K562 (cell line): ENCODE data around the gene YPEL1. TPM values are rescaled to one million over a fixed set of nuclear protein-coding genes. Genes with fewer than 3 reads are reported as not detected.

Source experiments
- ASH1L ChIP-seq: fragments of 450-650 bp; IDR thresholded peaks from 2 replicates; pipeline ENCODE4 v1.6.1; 2018; ENCODE audit warnings: borderline replicate concordance, mild to moderate bottlenecking, low read depth; ENCODE audit not compliant: partially characterized antibody
- BRCA1 ChIP-seq, 2 experiments: fragments of 450-650 bp in 1 of 2; sonication (generic) in 1 of 2; formaldehyde crosslinking in 1 of 2; IDR thresholded peaks; 2 replicates each; pipeline versions ENCODE4 v1.5.0 to v1.6.1; 2017 to 2020; ENCODE audit warnings: mild to moderate bottlenecking in 1 of 2, missing genetic modification reagents in 1 of 2
- ELK1 ChIP-seq: sonication (generic); formaldehyde crosslinking; IDR thresholded peaks from 2 replicates; pipeline ENCODE4 v1.8.1; 2022; ENCODE audit warnings: missing genetic modification reagents
- ESRRA ChIP-seq: fragments of 450-650 bp; IDR thresholded peaks from 2 replicates; pipeline ENCODE4 v1.6.1; 2014; ENCODE audit warnings: low read depth, mild to moderate bottlenecking, moderate library complexity, borderline replicate concordance
- EZH2 ChIP-seq: IDR thresholded peaks from 2 replicates; pipeline ENCODE4 v1.6.1; 2012; ENCODE audit warnings: low read depth, mild to moderate bottlenecking, inconsistent platforms, low read length, borderline replicate concordance
- GABPB2 ChIP-seq: fragments of 250-450 bp; sonication (Bioruptor Pico); conservative IDR thresholded peaks from 2 replicates; pipeline ENCODE4 v1.5.1; 2021; ENCODE audit warnings: mild to moderate bottlenecking
- GATA2 ChIP-seq: sonication (generic); formaldehyde crosslinking; IDR thresholded peaks from 2 replicates; pipeline ENCODE4 v1.4.0; 2020; ENCODE audit warnings: mild to moderate bottlenecking, missing genetic modification reagents
- HDAC1 ChIP-seq, 2 experiments: fragments of 450-650 bp; IDR thresholded peaks; 2 replicates each; pipeline ENCODE4 v1.6.1; 2016 to 2017; ENCODE audit warnings: inconsistent platforms in 1 of 2, mild to moderate bottlenecking in 1 of 2, moderate library complexity in 1 of 2
- HSF4 ChIP-seq: fragments of 250-450 bp; sonication (Bioruptor Pico); IDR thresholded peaks from 2 replicates; pipeline ENCODE4 v2.1.2; 2022; ENCODE audit warnings: mild to moderate bottlenecking, moderate library complexity, borderline replicate concordance
- IRF2 ChIP-seq: sonication (generic); formaldehyde crosslinking; IDR thresholded peaks from 2 replicates; pipeline ENCODE4 v1.8.1; 2022; ENCODE audit warnings: mild to moderate bottlenecking, missing genetic modification reagents
- LARP7 ChIP-seq: fragments of 450-650 bp; IDR thresholded peaks from 2 replicates; pipeline ENCODE4 v1.6.1; 2016
- MIER1 ChIP-seq: fragments of 450-650 bp; IDR thresholded peaks from 2 replicates; pipeline ENCODE4 v1.6.1; 2016; ENCODE audit warnings: antibody characterized with exemption, mild to moderate bottlenecking, low read depth
- MLX ChIP-seq, 2 experiments: fragments of 450-650 bp in 1 of 2; sonication (generic) in 1 of 2; formaldehyde crosslinking; conservative IDR thresholded peaks; 2 replicates each; pipeline versions ENCODE4 v1.4.0 to v1.8.1; 2020 to 2022; ENCODE audit warnings: mild to moderate bottlenecking in 1 of 2, missing genetic modification reagents in 1 of 2
- NR4A1 ChIP-seq, 2 experiments: fragments of 250-450 bp in 1 of 2; fragments of 450-650 bp in 1 of 2; sonication (Bioruptor Pico) in 1 of 2; IDR thresholded peaks; 2 replicates each; pipeline versions ENCODE4 v1.4.0 to v1.6.1; 2016 to 2020; ENCODE audit warnings: mild to moderate bottlenecking in 2 of 2, missing compliant biosample characterization in 1 of 2, missing genetic modification characterization in 1 of 2, moderate library complexity in 1 of 2
- PCBP2 ChIP-seq: fragments of 200-400 bp; formaldehyde crosslinking; IDR thresholded peaks from 2 replicates; pipeline ENCODE4 v1.6.1; 2018; ENCODE audit warnings: low read length, low read depth, mild to moderate bottlenecking, moderate library complexity; ENCODE audit not compliant: poor library complexity, severe bottlenecking
- PHF8 ChIP-seq: fragments of 200-600 bp; sonication (generic); IDR thresholded peaks from 2 replicates; pipeline ENCODE4 v1.6.1; 2012; ENCODE audit warnings: mixed run types, mild to moderate bottlenecking, inconsistent platforms, low read length, moderate library complexity, borderline replicate concordance
- SREBF1 ChIP-seq: fragments of 150-350 bp; IDR thresholded peaks from 2 replicates; pipeline ENCODE4 v1.6.1; 2014; ENCODE audit warnings: antibody characterized with exemption, low read depth, low read length, borderline replicate concordance
- TAF15 ChIP-seq: fragments of 200-400 bp; formaldehyde crosslinking; IDR thresholded peaks from 2 replicates; pipeline ENCODE4 v1.6.1; 2017; ENCODE audit warnings: mild to moderate bottlenecking, low read depth, low read length, moderate library complexity
- TAF9B ChIP-seq: fragments of 450-650 bp; IDR thresholded peaks from 2 replicates; pipeline ENCODE4 v1.6.1; 2018; ENCODE audit warnings: mild to moderate bottlenecking; ENCODE audit not compliant: partially characterized antibody
- YY1 ChIP-seq, 3 experiments: IDR thresholded peaks; 2 replicates each; pipeline ENCODE4 v1.6.1; 2011; ENCODE audit warnings: low read length in 2 of 3, mild to moderate bottlenecking in 2 of 3, moderate library complexity in 2 of 3, borderline replicate concordance in 1 of 3, control low read depth in 1 of 3, low read depth in 1 of 3; ENCODE audit not compliant: insufficient read depth in 3 of 3, insufficient replicate concordance in 2 of 3, control insufficient read depth in 1 of 3, insufficient read length in 1 of 3; ENCODE audit errors: extremely low read depth in 1 of 3
- ZNF274 ChIP-seq: IDR thresholded peaks from 2 replicates; pipeline ENCODE4 v1.6.1; 2011; ENCODE audit warnings: low read depth, mild to moderate bottlenecking, low read length, moderate library complexity, borderline replicate concordance
- ZNF780A ChIP-seq: fragments of 250-450 bp; sonication (Bioruptor Pico); IDR thresholded peaks from 2 replicates; pipeline ENCODE4 v1.5.0; 2021; ENCODE audit warnings: mild to moderate bottlenecking
- polyA plus RNA-seq, 8 experiments: library from polyadenylated mRNA; depleted of rRNA in 4 of 8; stranded (reverse) in 5 of 8; unstranded in 3 of 8; fragments of >200 nt; fragmentation: Nextera tagmentation in 2 of 8; fragmentation: Illumina TruSeq in 1 of 8; extraction: Ambion mirVana in 2 of 8; extraction: Trizol in 1 of 8; gene quantifications; 2 replicates each; pipeline versions ENCODE4 v1.2.1 to v1.2.3, GENCODE V29; 2011 to 2014; ENCODE audit warnings: inconsistent platforms in 1 of 8, missing spikeins in 1 of 8
- total RNA-seq, 7 experiments: library from RNA; depleted of rRNA in 6 of 7; stranded (reverse); fragments of >200 nt in 6 of 7; fragmentation: Illumina TruSeq in 2 of 7; extraction: Trizol in 2 of 7; gene quantifications; 2 replicates each; pipeline versions ENCODE4 v1.2.1 to v1.2.3, GENCODE V29; 2011 to 2021; ENCODE audit warnings: low replicate concordance in 1 of 7

Gene YPEL1
- total and polyA plus RNA-seq, 9 of the 15 experiments (the other 6 are each of a cell fraction or from before 2014, with no cell fraction given) = 0.07 to 2.2 (median 0.46) TPM

- TF ChIP-seq ELK1 (CRISPR knock-in tag) = no peak
- no peak for TF ChIP-seq TAF9B
- TF ChIP-seq EZH2 = 0 out of 2 replicates have a peak, but pooled peaks have one; percentile 72
- TF ChIP-seq PCBP2 = no peak
- TF ChIP-seq BRCA1 (IDR thresholded peaks at IDR 0.05) = no peak
- no peak for TF ChIP-seq BRCA1 (CRISPR knock-in tag; IDR thresholded peaks at IDR 0.05)
- TF ChIP-seq ZNF780A = no peak
- no peak; the same call in 1 of the 2 replicates for TF ChIP-seq PHF8
- TF ChIP-seq TAF15 = peak; percentile 84; the same call in 1 of the 2 replicates
- no peak for TF ChIP-seq NR4A1 (CRISPR knock-in tag; IDR thresholded peaks at IDR 0.05)
- TF ChIP-seq NR4A1 (tag; IDR thresholded peaks at IDR 0.05) = no peak
- TF ChIP-seq SREBF1 = 0 out of 2 replicates have a peak, but pooled peaks have one; percentile 60
- no peak for TF ChIP-seq LARP7
- TF ChIP-seq ASH1L = no peak
- no peak for TF ChIP-seq ZNF274
- TF ChIP-seq MIER1 = no peak
- no peak for TF ChIP-seq GATA2
- no peak for TF ChIP-seq ESRRA
- TF ChIP-seq HSF4 (CRISPR knock-in tag) = no peak
- TF ChIP-seq HDAC1 (IDR thresholded peaks at IDR 0.05) = no peak
- no peak for TF ChIP-seq IRF2
- peak in 1 of 3 experiments; percentile 1 for TF ChIP-seq YY1 (IDR thresholded peaks at IDR 0.05; ENCODE audit: borderline replicate concordance in 1 of 3, control insufficient read depth in 1 of 3, extremely low read depth in 1 of 3, insufficient read depth in 3 of 3, insufficient read length in 1 of 3, insufficient replicate concordance in 2 of 3, low read depth in 1 of 3, low read length in 2 of 3)
- TF ChIP-seq MLX (CRISPR knock-in tag; conservative IDR thresholded peaks at IDR 0.05) = 0 out of 4 replicates have a peak, but pooled peaks of 1 of the 2 experiments have one; percentile 8
- no peak for TF ChIP-seq GABPB2
- TF ChIP-seq, all 486 proteins: peak for 7
These were observed 9.5 kb downstream of the YPEL1 start (continued) for GRCh38 chr22:21725956-21726649.
